Left hindlimb (tissue), 1 donor: ENCODE results near the gene PMPCA.

Experiments
- DNase-seq: peaks from one replicate; pipeline ENCODE4 v3.0.0-alpha.2; 2018

Gene PMPCA

GRCh38 chr9:136410500-136411287, at the start of gene PMPCA, which contains the start of gene ENTR1:
PMPCA (plus strand) TSS chr9:136410658; CDS start chr9:136410669, 11 bp downstream.
ENTR1 (minus strand) TSS chr9:136410614; CDS start chr9:136410397, 217 bp downstream.
- peak; percentile 93 for DNase-seq

DNA sequence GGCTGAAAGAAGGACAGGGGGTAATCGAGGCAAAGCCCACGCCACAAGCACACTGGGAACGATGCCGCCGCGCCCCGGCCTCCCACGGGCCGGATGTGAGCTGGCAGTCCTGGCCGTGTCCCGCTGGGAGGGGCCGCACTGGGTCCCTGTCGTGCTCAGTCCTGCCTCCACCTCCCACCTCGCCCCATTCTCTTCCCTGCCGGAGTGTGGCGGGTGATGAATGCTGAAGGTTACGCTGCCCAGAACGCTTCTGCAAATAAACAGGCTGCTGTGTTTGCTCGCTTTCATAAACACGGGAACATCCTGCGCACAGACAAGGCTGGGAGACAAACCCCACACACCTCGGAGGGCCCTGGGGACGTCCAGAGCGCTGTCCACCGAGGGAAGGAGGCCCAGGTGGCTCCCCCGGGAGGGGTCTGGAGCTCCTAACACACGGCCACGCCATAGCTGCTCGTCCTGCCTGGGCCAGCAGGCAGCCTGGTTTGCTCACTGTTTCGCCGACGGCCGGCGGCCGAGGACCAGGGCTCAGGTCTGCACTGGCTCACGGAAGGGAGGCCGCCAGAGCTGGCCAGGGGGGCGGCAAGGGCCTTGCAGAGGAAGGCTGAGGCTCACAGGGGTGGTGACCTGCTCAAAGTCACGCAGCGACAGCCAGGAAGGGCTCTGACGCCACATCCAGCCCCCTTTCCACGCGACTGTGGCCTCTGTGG, 49.3 kb upstream of the PMPCA start:
- DNase-seq: peak; percentile 52

DNA sequence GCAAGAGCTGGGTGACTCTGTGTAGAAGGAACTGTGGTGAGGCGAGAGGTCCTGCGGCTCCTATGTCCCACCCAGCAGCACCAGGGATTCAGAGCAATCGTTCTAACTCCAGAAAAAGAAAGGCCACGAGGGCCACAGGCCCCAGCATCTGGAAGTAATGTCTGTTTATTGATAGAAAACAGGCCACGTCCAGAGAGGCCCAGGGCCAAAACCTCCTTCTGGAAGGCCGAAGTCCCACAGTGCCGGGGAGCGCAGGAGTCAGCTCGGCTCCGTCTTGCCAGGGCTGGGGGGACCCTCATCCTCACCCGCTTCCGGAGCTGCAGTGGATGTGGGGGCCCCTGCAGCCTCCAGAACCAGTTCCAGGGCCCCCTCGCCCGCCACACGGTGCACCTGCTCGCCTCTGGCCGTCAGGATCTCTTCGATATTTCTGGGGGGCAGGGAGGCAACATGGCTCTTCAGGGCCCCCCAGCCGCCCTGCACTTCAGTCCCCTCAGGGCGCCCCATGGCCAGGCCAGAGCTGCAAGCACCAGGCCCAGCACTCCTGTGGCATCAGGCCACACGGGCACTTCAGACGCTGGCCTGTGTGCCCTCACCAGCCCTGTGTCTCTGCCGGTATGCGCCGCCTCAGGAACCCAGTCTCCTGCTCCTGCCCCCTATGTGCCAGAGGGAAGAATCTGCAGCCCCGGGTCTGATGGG, 48.6 kb upstream of the PMPCA start:
- peak; percentile 59 for DNase-seq

DNA sequence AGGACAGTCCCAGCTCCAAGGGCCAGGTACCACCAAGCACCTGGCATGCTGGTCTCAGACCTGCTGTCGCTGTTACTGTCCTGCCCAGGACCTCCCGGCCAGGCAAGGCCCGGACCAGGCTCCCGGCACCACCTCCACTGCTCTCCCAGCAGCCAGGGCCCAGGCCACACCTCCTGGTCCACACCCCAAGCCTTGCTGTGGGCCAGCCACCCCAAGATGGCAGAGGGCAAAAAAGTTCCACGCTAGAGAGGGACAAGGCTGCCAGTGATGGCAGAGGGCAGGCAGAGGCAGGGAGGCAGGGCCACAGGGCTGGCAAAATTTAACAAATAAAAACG, 48.0 kb upstream of the PMPCA start:
- DNase-seq: peak; percentile 50

DNA sequence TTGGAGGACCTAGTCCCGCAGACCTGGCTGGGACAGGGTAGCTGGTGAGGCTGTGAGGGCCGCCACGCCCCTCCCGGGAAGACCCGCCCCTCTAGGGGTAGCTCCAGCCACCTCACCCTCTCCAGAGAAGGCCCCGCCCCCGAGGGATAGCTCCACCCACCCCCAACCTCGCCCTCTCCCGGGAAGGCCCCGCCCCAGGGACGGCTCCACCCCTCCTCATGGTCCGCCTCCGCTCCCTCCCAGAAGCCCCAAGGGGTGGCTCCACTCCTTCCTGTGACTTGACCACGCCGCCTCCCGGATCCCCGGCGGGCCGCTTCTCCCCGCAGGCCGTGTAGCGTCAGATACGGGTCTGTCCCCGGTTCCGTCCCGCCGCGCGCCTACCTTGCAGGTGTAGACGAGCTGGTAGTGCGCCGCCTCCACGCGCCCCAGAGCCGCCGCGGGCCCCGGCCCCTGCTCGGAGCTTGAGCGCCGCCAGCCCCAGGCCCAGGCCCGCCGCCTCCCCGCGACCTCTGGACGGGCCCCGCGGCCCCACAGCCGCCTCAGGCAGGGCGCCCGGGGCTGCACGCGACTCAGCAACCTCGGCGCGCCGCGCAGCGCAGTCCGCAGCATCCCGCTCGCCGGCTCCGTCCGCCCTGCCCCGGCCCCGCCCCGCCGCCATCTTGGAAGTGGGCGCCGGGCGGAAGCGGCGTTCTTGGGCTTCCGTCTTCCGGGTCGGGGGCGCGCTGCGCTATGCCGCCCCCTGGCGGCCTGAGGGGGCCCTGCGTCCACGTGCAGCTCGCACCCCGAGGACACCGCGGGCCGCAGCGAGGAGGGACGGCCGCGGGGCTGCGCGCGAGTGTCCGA, 47.1 kb upstream of the PMPCA start, which contains the start of gene DNLZ:
Gene DNLZ (minus strand): TSS at position 639 of the 843 bp plus-strand sequence. CDS start 30 bp downstream, at position 609.
- peak; percentile 96 for DNase-seq

GRCh38 chr9:136363949-136364748, 46.3 kb upstream of the PMPCA start:
- peak; percentile 47 for DNase-seq

DNA sequence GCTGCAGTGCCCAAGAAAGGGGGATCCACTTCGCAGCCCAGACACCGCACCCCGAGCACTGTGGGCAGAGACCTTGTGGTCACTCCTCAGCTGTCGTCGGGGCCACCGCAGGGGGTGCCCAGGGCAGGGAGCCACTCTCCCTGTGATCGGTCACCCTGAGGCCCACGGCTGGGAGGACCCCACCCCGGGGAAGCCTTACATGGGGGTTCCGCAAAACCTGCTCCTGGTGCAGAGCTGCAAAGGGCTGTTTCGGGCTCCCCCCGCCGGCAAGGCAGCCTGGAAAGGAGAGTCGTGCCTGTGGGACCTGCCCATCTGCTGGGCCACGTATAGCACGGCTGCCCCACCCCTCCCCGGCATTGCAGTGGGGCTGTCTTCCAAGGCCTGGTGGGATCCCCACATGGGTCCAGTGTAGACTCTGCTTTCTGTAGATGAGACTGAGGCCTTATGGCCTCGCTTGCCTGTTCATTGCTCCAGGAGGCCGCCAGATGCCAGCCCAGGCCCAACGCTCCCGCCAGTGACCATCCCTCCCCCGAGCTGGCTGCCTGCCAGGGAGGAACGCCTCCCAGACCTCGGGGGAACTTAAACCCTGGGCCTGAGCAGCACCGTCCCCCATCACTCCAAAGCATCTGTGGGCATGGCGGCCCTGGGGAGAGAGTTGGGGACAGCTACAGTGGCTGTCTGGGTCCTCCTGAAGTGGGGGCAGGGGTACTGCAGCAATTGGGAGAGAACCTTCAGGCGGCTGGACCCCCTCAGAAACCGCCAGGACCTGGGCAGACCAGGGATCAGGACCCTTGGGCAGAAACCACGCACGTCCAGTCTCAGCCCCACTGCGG, 45.3 kb upstream of the PMPCA start:
- peak; percentile 49 for DNase-seq

- DNase-seq: no peak
Measured at GRCh38 chr9:136365775-136366222, 44.7 kb upstream of the PMPCA start.

GRCh38 chr9:136366826-136367225, 43.6 kb upstream of the PMPCA start:
- no peak for DNase-seq

GRCh38 chr9:136367296-136368145, 42.9 kb upstream of the PMPCA start:
- no peak for DNase-seq

- no peak for DNase-seq
Measured at GRCh38 chr9:136368190-136368589, 42.3 kb upstream of the PMPCA start.

DNA sequence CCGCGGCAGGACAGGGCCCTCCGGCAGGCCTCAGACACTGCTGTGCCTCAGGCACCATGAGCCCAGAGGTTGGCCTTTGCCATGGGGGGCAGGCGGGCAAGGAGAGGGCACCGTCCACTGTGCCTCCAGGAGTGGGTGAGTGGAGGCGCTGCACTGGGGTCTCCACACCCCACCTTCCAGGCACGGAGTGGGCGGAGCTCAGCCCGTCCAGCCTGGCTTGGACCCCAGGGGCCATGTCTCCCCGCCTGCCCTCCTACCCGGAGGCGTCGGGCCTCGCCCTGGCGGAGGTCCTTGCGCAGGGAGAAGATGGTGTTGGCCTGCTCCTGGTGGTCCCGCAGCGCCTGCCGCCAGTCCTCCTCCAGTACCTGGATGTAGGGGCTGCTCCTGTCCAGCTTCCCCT, 40.4 kb upstream of the PMPCA start:
- no peak for DNase-seq

DNA sequence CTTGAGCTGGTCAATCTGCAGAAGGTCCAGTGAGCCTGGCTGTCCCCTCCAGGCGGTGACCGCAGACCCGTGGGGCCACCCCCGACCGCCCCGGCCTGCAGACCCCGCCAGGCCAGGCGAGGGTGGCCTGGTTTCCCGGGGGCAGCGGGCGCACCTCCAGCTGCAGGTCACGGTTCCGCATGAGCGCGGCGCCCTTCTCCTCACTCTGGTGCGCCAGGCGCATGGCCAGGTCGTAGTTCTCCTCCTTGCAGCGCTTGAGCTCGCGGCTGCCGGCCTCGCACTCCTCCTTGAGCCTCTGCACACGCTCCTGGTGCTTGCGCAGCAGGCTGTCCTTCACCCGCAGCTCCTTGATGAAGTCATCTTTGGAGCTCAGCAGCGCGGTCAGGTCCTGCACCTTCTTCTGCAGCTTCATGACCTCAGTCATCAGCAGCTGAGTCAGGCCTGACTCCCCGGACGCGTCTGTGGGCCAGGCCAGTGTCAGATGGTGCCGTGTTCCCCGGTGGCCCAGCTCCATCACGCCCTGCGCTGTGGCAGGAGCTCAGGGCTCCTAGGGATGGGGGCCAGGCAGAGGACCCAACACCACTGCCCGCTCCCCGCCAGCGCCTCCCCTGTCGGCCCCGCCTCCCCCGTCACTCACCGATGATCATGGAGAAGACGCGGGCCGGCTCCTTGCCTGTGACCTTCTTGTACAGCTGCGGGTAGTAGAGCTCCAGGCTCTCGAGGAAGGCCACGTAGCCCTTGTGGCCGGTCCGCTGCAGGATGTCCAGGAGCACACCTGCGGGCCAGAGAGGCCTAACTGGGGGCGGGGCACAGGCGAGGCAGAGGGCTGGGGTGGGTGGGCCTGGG, 39.5 kb upstream of the PMPCA start:
- DNase-seq: no peak

GRCh38 chr9:136371533-136371880, 39.0 kb upstream of the PMPCA start:
- no peak for DNase-seq

- no peak for DNase-seq
Measured at GRCh38 chr9:136372006-136372405, 38.5 kb upstream of the PMPCA start.

DNA sequence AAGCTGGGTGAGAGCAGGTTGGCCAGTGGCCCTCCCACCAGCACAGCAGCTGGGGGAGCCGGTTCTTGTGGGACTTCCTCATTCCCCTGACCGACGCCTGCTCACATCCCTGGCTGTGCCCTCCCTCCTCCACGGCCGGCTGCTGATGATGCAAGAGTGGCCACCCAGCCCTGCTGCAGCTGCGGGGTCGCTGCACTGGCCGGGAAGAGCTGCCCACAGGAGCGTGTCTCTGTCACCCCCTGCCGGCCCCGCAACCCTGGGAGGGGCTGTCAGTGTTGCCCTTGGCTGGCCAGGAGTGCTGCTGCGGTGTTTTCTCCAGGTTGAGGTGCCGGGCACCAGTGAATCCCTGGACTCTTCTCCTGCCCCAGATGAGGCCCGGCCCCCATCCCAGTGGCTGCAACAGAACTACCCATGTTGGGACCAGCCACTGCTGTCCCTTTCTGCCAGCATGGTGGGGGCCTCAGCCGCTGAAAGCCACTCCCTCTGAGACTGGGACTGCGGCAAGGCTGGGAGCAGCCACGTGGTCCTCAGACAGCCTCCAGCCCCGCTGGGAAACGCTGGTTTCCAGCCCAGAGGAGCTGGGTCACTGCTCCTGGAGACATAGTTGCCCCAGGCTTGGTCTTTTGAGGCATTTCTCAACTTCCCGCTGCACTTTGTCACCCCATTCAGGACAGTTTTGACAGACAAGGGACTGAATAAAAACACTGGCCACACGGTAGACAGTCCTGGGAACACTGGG, 37.7 kb upstream of the PMPCA start:
- DNase-seq: peak; percentile 75

DNA sequence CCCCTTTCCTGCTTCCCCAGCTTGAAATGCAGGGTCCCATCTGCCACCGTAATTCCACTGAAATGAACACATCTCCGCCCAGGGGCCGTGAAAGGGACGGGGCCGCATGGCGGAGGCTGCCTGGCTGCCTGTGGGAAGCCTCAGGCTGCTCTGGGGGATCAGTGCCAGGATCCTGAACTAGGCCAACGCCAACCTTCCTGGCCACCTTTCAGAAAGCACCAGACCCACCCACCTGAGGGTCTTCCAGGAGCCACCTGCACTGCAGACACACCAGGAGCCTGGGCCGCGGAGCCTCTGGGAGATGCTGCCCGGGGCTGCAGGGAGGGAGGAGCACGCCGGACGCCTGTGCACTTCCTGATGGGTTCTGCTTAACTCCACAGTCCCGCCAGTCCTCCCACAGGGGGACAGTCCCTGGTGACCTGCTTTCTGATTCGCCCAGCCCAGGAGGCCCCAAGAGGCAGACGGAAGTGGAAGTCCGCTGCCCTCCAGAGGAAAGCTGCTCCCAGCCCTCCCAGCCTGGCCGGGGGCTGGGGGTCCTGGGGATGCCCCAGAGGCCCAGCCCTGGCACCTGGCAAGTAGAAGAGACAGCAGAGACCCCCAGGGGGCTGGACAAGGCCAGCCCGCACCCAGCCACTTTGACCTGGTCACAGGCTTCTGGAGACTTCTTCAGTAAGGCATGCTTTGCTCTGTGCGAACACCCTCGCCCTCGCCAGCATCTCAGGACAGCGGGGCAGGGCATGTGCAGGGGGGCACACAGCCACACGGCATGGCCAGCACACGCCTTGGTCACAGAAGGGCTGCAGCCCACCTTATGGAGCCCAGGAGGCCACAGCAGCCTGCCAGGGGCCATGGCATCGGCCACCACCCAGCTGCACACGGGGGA, 36.9 kb upstream of the PMPCA start, which contains the start of gene CARD9:
Gene CARD9 (minus strand): TSS at position 370 of the 883 bp plus-strand sequence. CDS start 1,591 bp downstream, outside the sequence.
- no peak for DNase-seq
